Activated T-cell treated with anti-CD3 and anti-CD28 coated beads for 1 hour (primary cell): ENCODE measurements around the gene LALBA.
"Not testable (repeated sequence)": the region's sequence is repeated elsewhere in the genome, so short reads cannot be mapped to it uniquely, and the experiment has no call there.

ENCODE experiments used
- DNase-seq: peaks from one replicate; pipeline ENCODE4 v3.0.0-alpha.2; 2020; ENCODE audit warnings: low read depth

The LALBA gene

GRCh38 chr12:48569946-48570345, at the start of gene LALBA:
LALBA (minus strand) TSS chr12:48570046; CDS start chr12:48570020, 26 bp downstream.
- DNase-seq, result no peak

DNA sequence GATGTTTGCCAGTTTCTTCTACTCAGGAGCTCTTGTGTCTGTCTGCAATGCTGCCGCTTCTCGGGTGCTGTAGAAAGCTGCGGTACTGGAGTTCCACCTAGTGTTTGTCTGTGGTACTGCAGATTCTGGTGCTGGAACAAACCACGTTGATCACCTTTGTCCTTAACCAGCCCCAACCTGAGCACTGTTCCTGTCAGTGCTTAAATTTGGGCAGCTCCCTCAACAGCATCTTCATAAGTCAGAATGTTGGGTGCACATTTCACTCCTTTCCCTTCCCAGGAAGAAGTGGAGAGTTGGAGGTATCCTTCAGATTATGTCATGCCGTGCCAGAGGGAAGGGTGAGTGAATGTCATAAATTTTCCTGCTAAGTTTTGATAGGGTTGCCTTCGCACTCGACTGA, 48.7 kb upstream of the LALBA start:
- peak; percentile 61 for DNase-seq

DNA sequence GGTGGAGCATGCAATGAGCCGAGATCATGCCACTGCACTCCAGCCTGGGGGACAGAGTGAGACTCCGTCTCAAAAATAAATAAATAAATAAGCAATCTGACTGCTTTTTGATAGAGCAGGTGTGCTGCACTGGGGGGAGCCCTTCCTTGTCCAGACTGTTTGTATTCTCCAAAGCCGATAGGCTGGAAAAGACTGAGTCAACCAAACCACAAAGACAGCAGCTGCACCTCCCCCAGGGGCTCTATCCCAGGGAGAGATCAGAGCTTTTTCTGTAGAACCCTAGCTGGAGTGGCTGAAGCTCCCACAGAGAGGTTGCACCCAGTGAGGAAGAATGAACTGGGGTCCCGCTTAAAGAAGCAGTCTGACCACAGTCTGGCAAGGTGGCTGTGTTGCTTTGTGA, 45.8 kb upstream of the LALBA start:
- no peak for DNase-seq

DNA sequence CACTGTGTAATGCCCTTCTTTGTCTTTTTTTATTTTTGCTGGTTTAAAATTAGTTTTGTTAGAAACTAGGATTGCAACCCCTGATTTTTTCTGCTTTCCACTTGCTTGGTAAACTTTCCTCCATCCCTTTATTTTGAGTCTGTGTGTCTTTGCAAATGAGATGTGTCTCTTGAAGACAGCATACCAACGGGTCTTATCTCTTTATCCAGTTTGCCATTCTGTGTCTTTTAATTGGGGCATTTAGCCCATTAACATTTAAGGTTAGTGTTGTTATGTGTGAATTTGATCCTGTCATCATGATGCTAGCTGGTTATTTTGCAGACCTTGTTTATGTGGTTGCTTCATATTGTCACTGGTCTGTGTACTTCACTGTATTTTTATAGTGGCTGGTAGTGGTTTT, 43.5 kb upstream of the LALBA start:
- DNase-seq, result no peak

DNA sequence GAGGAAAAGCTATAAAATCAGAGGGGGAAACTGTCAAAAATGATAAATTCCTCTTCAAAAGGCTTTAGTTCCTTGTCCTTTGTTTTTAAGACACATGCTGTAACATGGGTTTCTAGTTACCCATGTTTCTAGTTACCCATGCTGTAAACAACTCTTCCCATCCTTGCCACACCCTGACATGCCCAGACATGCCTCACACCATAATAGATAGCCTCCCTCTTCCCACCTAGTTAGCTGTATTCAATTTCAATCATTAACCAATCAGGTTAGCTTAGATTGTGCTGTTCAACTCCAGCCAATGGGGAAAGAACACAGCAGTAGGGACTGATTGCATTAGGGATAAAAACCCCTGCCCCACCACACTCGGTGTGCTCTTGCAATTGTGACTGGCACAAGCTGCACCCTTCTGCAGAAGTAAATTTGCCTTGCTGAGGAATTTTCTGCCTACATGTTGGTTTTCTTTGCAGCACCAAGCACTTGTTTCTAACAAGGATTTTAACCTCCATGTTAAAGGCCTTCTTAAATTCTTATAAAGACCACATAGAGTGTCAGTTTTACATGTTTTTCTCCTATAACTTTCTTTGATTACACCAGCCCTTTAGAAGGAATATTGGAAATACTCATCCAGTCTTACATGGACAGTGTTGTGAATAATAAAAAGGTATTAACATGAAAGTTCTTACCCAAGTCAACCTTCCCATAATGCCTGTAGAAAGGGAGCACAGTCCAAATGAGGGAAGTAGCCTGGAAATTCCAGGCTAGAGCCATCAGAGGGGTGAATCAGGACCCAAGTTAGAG, 32.5 kb upstream of the LALBA start:
- no peak for DNase-seq

DNA sequence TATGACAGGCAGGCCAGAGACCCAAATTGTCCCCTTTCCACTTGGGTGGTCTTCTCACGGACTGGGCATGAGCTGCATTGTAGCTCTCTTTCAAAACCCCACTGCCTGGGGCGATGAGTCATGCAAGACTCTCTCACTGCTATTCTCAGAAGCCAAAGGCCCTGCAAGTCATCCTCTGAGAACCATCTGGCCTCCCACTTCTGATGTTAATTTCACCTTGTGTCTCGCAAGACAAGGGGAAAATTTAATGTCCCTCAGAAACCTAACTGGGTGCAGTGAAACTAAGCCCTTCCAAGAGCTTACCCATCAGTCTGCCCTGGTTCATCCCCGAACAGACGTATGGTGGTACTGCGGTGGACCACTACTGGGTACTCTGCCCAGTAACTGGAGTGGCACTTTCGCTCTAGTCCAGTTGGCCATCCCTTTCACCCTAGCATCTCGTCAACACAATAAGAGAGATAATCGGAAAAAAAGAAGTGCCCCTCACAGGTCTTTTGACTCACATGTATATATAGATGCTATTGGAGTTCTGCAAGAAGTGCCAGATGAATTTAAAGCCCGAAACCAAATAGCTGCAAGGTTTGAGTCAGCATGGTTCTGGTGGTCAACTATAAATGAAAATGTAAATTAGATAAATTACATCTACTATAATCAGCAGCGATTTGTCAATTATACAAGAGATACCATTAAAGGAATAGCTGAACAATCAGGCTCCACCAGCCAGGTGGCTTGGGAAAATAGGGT, 31.3 kb upstream of the LALBA start:
- DNase-seq, result no peak

DNA sequence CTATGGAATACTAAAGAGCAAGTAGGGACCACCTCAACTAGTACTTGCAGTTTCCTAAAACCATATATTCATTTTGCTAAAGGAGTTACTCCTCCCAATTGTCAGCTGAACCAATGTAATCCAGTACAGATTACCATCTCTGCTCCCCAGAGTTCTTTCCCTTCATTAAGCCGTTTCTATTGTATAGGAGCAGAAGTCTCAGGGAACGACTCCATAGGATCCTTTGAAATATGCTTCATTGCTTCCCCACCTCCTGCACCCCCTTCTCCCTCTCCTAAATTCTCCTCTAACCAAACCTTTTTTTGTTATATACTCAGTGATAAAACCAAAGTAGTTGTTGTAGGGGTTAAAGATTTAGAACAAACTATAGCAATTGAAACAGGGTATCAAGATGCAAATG, 30.7 kb upstream of the LALBA start:
- DNase-seq, result no peak

- no peak for DNase-seq
Observed at GRCh38 chr12:48592591-48593086, 22.8 kb upstream of the LALBA start.

GRCh38 chr12:48586361-48586760, 16.5 kb upstream of the LALBA start:
- no peak for DNase-seq

DNA sequence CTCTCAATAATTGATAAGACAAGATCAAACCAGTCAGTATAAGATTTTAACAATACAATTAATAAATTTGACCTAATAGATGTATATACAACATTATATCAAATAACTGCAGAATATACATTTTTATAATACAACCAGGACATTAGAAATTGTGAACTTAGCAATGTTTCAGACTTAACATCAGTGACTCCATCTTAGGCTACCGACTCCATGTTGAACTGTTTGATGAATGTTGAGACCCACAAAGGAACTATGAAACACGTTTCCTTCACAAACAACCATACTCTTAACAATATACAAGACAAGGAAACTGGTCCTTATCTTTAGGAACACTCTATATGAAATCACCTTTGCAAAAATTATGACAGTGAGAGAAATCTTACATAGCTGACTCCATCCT, 13.9 kb upstream of the LALBA start:
- no peak for DNase-seq

GRCh38 chr12:48580831-48581230, 11.0 kb upstream of the LALBA start:
- no peak for DNase-seq

DNA sequence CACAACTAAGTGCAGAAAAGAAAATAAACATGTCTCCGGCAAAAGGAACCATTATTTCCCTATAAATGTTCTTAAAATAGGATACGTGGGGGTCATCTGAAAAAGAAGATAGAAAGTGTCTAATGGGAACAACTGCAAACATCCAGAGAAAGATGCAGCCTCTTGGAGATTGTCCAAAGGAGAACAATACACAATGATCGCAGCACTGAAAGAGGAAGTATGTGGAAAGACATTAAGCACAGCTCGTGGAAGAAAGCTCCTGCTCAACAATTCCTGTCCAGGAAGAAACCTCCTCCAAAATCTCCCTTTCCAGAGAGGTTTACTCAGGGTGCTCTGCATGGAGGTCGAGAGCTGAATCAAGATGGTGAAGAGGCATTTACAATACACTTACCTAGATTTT, 2.5 kb upstream of the LALBA start:
- DNase-seq, result no peak

DNA sequence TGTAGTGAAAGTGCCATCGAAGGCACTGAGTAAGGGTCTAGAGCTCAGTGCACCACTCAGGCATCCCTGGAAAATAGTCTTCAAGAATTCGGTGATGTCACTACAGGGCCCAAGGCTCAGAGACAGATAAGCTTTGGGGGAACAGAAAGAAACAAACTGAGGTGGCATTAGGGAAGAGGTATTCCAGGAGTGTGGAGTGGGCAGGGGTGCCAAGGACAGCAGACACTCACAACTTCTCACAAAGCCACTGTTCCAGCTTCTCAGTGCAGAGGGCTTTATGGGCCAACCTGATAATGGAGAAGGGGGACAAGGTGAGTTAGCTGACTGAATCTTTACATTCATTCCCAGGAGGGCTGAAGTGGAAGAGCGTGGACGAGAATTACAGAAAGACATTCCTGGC, 2.1 kb downstream of the LALBA start:
- no peak for DNase-seq

DNA sequence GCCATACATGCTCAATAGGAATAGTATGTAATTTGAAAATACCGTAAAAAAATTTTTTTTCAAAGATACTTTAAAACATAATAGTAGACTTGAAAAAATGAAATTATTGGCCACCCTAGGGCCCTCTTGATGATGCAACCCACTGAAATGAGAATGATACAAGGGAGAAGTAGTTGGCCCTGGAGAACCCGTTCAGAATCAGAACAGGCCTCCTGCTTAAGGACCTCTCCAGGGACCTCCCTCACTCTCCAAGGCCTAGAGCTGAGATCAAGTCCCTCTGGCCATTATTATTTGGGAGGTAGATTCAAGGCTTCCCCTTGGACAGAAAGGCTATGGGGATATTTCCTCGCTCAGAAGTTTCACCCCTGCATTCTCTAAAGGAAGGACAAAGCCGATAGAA, 11.9 kb downstream of the LALBA start:
- no peak for DNase-seq

- no peak for DNase-seq
Observed at GRCh38 chr12:48556631-48557030, 13.2 kb downstream of the LALBA start.

- not testable (repeated sequence) for DNase-seq
Observed at GRCh38 chr12:48553666-48554343, 16.0 kb downstream of the LALBA start.

DNA sequence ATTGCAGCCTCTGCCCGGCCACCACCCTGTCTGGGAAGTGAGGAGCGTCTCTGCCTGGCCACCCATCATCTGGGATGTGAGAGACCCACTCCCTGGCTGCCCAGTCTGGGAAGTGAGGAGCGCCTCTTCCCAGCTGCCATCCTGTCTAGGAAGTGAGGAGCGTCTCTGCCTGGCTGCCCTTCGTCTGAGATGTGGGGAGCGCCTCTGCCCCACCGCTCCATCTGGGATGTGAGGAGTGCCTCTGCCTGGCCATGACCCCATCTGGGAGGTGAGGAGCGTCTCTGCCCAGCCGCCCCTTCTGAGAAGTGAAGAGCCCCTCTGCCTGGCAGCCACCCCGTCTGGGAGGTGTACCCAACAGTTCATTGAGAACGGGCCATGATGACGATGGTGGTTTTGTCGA, 18.2 kb downstream of the LALBA start:
- not testable (repeated sequence) for DNase-seq

DNA sequence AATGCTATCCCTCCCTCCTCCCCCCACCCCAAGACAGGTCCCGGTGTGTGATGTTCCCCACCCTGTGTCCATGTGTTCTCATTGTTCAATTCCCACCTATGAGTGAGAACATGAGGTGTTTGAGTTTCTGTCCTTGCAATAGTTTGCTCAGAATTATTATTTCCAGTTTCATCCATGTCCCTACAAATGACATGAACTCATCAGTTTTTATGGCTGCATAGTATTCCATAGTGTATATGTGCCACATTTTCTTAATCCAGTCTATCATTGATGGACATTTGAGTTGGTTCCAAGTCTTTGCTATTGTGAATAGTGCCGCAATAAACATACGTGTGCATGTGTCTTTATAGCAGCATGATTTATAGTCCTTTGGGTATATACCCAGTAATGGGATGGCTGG, 22.8 kb downstream of the LALBA start:
- DNase-seq, result not testable (repeated sequence)

GRCh38 chr12:48545833-48546469, 23.9 kb downstream of the LALBA start:
- DNase-seq, result no peak

DNA sequence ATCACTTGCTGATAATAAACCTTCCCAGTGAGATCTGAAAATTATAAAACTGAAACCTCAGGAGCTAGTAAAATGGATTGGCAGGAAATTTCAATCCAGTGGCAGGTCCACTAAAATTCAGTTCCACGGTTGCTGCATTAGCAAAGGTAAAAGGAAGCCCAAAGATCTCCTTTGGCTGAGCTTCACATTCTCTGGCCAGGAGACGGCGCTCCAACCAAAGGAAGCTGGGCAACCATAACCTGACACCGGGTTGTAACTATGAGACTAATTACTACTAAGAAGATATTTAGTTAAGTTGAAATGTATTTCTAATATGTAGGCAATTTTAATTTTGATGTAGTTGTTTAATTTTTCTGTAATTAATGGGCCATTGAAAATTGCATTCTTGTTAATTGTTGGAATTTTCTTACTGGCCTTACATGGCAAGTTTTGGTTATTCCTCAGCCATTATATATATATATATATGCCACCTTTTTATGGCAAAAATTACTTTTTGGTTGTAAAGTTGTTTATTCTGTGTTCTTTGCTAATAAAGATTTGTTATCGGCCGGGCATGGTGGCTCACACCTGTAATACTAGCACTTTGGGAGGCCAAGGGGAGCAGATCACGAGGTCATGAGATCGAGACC, 27.4 kb downstream of the LALBA start:
- DNase-seq, result peak; percentile 20

DNA sequence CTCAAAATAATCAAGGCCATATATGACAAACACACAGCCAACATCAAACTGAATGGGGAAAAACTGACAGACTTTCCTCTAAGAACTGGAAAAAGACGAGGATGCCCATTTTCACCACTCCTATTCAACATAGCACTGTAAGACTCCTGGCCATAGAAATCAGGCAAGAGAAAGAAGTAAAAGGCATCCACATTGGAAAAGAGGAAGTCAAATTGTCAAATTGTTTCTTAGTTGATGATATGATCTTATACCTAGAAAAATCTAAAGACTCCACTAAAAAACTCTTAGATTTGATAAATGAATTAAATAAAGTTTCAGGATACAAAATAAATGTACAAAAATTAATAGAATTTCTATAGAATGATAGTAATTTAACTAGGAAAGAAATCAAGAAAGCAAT, 33.2 kb downstream of the LALBA start:
- DNase-seq, result no peak

GRCh38 chr12:48532601-48533000, 37.2 kb downstream of the LALBA start:
- DNase-seq, result no peak
